ENCODE results near the gene FANCE. TPM values are rescaled to one million over a fixed set of nuclear protein-coding genes. Genes with fewer than 3 reads are reported as not detected.
"Not testable (repeated sequence)": the region's sequence is repeated elsewhere in the genome, so short reads cannot be mapped to it uniquely, and the experiment has no call there.

FANCE gene
- polyA plus RNA-seq, 1 donor from 2014 or later: 7.1 TPM

DNA sequence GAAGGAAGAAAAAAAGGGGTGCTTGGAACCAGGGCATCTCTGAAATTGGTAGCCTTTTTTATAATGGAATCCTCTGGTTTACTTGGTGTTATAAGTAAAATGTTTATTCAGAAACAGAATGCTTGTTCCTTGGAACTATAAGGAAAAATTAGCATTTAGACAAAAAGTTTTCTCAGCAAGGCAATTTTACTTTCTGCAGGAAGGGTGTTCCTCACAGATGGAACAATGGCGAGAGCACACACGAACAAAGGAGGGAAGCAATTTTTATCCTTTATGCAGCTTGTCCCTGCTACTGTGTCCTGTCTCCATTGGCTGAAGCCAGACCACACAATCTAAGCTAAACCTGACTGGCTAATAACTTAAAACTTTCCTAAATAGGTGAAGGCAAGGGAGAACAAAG, 22.7 kb upstream of the FANCE start:
- Histone ChIP-seq H2AFZ (ENCODE audit: low read depth, low read length) (no peak overlapping the region), H3K9me2 (ENCODE audit: insufficient read depth, low read length) (no peaks in the 10 kb centered on the region), H3K79me2 (replicated peaks; ENCODE audit: insufficient read depth, low read length) (no peaks in the 10 kb centered on the region), H4K20me1 (ENCODE audit: insufficient read depth) (no peaks in the 10 kb centered on the region), H3K4me2 (ENCODE audit: low read length) (no peak overlapping the region), H3K9ac (ENCODE audit: low read length) (no peak overlapping the region), H3K27ac (ENCODE audit: low read length) (no peak overlapping the region), H3K4me3 (ENCODE audit: low read length) (no peak overlapping the region), H3K9me3 (ENCODE audit: low read length) (no peaks in the 10 kb centered on the region), H3F3A (ENCODE audit: insufficient read depth, low read length, poor library complexity, severe bottlenecking) (no peaks in the 10 kb centered on the region), H3K27me3 (ENCODE audit: insufficient read depth, low read depth, low read length) (no peaks in the 10 kb centered on the region), H3K36me3 (ENCODE audit: insufficient read depth, low read length) (no peaks in the 10 kb centered on the region)
- TF ChIP-seq SMC3 (conservative IDR thresholded peaks at IDR 0.05; ENCODE audit: poor library complexity) (no peak), EZH2 (IDR thresholded peaks at IDR 0.05; ENCODE audit: borderline replicate concordance, insufficient read depth, low read length, poor library complexity, severe bottlenecking) (no peak), TAF1 (IDR thresholded peaks at IDR 0.05; ENCODE audit: low read depth) (no peak), POLR2AphosphoS5 (IDR thresholded peaks at IDR 0.05) (no peak), RAD21 (conservative IDR thresholded peaks at IDR 0.05) (no peak), MXI1 (conservative IDR thresholded peaks at IDR 0.05; ENCODE audit: poor library complexity, severe bottlenecking) (no peak), EP300 (conservative IDR thresholded peaks at IDR 0.05; ENCODE audit: poor library complexity, severe bottlenecking) (no peak)
- TF ChIP-seq, protein P1, sequence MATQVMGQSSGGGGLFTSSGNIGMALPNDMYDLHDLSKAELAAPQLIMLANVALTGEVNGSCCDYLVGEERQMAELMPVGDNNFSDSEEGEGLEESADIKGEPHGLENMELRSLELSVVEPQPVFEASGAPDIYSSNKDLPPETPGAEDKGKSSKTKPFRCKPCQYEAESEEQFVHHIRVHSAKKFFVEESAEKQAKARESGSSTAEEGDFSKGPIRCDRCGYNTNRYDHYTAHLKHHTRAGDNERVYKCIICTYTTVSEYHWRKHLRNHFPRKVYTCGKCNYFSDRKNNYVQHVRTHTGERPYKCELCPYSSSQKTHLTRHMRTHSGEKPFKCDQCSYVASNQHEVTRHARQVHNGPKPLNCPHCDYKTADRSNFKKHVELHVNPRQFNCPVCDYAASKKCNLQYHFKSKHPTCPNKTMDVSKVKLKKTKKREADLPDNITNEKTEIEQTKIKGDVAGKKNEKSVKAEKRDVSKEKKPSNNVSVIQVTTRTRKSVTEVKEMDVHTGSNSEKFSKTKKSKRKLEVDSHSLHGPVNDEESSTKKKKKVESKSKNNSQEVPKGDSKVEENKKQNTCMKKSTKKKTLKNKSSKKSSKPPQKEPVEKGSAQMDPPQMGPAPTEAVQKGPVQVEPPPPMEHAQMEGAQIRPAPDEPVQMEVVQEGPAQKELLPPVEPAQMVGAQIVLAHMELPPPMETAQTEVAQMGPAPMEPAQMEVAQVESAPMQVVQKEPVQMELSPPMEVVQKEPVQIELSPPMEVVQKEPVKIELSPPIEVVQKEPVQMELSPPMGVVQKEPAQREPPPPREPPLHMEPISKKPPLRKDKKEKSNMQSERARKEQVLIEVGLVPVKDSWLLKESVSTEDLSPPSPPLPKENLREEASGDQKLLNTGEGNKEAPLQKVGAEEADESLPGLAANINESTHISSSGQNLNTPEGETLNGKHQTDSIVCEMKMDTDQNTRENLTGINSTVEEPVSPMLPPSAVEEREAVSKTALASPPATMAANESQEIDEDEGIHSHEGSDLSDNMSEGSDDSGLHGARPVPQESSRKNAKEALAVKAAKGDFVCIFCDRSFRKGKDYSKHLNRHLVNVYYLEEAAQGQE (IDR thresholded peaks at IDR 0.05; ENCODE audit: borderline replicate concordance): no peak
- TF ChIP-seq, protein P2, sequence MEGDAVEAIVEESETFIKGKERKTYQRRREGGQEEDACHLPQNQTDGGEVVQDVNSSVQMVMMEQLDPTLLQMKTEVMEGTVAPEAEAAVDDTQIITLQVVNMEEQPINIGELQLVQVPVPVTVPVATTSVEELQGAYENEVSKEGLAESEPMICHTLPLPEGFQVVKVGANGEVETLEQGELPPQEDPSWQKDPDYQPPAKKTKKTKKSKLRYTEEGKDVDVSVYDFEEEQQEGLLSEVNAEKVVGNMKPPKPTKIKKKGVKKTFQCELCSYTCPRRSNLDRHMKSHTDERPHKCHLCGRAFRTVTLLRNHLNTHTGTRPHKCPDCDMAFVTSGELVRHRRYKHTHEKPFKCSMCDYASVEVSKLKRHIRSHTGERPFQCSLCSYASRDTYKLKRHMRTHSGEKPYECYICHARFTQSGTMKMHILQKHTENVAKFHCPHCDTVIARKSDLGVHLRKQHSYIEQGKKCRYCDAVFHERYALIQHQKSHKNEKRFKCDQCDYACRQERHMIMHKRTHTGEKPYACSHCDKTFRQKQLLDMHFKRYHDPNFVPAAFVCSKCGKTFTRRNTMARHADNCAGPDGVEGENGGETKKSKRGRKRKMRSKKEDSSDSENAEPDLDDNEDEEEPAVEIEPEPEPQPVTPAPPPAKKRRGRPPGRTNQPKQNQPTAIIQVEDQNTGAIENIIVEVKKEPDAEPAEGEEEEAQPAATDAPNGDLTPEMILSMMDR (IDR thresholded peaks at IDR 0.05; ENCODE audit: poor library complexity, severe bottlenecking): no peak

DNA sequence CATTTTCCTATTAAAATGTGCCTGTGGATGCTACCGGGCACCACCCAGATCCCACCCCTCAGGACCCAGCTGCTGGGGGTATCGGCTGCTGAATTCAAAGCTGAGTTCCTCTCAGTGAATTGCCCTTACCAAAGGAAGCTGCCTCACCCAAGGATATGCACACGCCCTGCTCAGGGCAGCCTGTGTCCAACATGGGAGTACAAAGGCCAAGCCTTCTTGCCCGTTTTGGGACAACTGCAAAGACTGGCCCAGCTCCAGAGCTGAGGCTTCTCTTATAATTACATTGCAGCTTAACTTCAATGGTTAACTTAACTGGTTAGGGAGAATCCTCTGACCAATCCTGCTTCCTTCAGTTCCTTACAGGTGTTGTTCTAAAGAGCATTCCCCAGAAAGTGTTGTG, 19.8 kb upstream of the FANCE start:
- no peaks in the 10 kb centered on the region for H4K20me1 ChIP-seq (ENCODE audit: insufficient read depth)
- no peak overlapping the region for H2AFZ ChIP-seq (ENCODE audit: low read depth, low read length)
- TF ChIP-seq EP300 (conservative IDR thresholded peaks at IDR 0.05; ENCODE audit: poor library complexity, severe bottlenecking) (no peak), POLR2AphosphoS5 (IDR thresholded peaks at IDR 0.05) (no peak), EZH2 (IDR thresholded peaks at IDR 0.05; ENCODE audit: borderline replicate concordance, insufficient read depth, low read length, poor library complexity, severe bottlenecking) (no peak), TAF1 (IDR thresholded peaks at IDR 0.05; ENCODE audit: low read depth) (no peak), SMC3 (conservative IDR thresholded peaks at IDR 0.05; ENCODE audit: poor library complexity) (no peak), RAD21 (conservative IDR thresholded peaks at IDR 0.05) (no peak)
- no peaks in the 10 kb centered on the region for H3F3A ChIP-seq (ENCODE audit: insufficient read depth, low read length, poor library complexity, severe bottlenecking)
- H3K9ac ChIP-seq (ENCODE audit: low read length): no peak overlapping the region
- H3K4me2 ChIP-seq (ENCODE audit: low read length): no peak overlapping the region
- no peaks in the 10 kb centered on the region for H3K9me3 ChIP-seq (ENCODE audit: low read length)
- H3K4me3 ChIP-seq (ENCODE audit: low read length): no peak overlapping the region
- no peaks in the 10 kb centered on the region for H3K27me3 ChIP-seq (ENCODE audit: insufficient read depth, low read depth, low read length)
- no peaks in the 10 kb centered on the region for H3K9me2 ChIP-seq (ENCODE audit: insufficient read depth, low read length)
- no peaks in the 10 kb centered on the region for H3K36me3 ChIP-seq (ENCODE audit: insufficient read depth, low read length)
- no peak overlapping the region for H3K27ac ChIP-seq (ENCODE audit: low read length)
- H3K79me2 ChIP-seq (replicated peaks; ENCODE audit: insufficient read depth, low read length): no peaks in the 10 kb centered on the region

DNA sequence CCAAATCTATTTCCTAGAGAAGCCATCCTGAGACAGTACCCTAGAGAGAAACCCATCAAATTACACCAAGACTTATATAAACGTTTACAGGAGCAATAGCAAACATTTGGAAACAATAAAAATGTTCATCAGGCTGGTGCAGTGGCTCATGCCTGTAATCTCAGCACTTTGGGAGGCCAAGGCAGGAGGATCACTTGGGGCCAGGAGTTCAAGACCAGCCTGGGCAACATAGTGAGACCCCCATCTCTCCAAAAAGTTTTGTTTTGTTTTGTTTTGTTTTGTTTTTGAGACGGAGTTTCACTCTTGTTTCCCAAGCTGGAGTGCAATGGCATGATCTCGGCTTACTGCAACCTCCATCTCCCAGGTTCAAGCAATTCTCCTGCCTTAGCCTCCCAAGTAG, 19.4 kb upstream of the FANCE start:
- H3K79me2 ChIP-seq (replicated peaks; ENCODE audit: insufficient read depth, low read length); H2AFZ ChIP-seq (ENCODE audit: low read depth, low read length); H3K36me3 ChIP-seq (ENCODE audit: insufficient read depth, low read length); H3K27me3 ChIP-seq (ENCODE audit: insufficient read depth, low read depth, low read length); H3K9me3 ChIP-seq (ENCODE audit: low read length); H3K9ac ChIP-seq (ENCODE audit: low read length); H3K4me3 ChIP-seq (ENCODE audit: low read length); H3K4me2 ChIP-seq (ENCODE audit: low read length); H4K20me1 ChIP-seq (ENCODE audit: insufficient read depth); H3K9me2 ChIP-seq (ENCODE audit: insufficient read depth, low read length); H3K27ac ChIP-seq (ENCODE audit: low read length); H3F3A ChIP-seq (ENCODE audit: insufficient read depth, low read length, poor library complexity, severe bottlenecking): not testable (repeated sequence)
